ENCODE measurements around the gene BBS2.
A peak's percentile ranks its signal among the peaks of the same experiment; 100 is the strongest.

The BBS2 gene

DNA sequence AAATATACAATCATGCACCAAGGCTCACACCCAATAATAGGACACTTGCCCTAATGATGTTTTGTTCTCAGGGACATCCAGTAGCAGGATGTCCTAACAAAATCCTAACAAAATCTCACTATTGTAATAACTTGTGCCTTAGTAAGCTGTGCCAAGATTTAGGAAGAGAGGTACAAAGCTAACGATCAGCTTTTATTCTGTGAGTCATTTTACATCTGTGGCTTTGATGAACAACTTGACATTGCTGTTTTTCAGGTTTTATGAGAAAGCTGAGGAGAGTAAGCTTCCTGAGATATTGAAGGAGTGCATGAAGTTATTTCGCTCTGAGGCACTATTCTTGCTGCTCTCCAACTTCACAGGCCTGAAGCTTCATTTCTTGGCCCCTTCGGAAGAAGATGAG lies 49.6 kb downstream of the BBS2 start:
- DNase-seq = no peak

DNA sequence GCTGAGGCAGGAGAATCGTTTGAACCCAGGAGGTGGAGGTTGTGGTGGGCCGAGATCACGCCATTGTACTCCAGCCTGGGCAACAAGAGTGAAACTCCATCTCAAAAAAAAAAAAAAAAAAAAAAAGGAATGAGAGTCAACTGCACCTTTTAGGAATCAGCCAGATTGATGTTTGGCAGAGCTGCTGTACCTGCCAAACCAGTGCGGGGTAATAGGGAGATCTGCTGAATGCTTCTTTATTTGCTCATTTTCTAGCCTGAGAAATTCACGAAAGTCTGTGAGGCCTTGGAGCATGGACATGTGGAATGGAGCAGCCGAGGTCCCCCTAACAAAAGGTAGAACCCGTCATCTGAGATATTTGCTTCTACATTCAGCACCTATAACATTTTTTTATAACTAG lies 50.1 kb downstream of the BBS2 start:
- DNase-seq = no peak

DNA sequence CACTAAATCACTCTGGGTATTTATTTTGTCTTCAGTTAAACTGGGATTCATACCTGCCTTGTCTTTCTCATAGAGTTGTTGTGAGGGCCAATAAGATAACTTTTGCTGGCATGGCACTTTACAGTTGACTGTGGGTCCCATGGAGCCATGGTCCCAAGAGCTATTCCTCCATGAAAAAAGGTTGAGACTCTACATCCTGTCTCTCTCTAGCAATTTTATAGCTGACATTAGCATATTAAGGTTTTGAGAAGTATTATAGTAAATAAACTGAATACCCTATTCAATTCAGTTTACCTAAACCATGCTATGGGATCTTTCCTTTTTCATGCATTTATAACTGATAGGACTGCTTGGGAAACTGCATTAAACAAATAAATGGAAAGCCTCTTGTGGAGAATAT lies 51.0 kb downstream of the BBS2 start:
- no peak for DNase-seq

DNA sequence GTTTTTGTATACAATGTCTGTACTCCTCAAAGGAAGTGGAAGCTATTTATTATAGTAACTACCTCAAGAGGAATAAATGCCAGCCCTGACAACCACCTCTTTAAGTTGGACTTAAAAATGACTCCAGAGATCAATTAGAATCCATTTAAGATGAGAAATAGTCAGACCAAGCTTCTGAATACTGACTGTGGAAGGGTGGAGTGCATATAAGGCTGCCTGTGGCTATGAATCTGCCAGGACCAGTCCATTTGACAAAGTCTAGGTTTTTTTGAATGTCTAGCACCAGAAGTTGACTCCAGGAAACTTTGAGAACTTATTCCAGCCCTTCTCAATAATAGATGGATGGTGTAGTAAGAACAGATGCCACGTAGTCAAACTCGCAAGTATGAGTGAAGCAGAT lies 53.5 kb downstream of the BBS2 start:
- DNase-seq = no peak

DNA sequence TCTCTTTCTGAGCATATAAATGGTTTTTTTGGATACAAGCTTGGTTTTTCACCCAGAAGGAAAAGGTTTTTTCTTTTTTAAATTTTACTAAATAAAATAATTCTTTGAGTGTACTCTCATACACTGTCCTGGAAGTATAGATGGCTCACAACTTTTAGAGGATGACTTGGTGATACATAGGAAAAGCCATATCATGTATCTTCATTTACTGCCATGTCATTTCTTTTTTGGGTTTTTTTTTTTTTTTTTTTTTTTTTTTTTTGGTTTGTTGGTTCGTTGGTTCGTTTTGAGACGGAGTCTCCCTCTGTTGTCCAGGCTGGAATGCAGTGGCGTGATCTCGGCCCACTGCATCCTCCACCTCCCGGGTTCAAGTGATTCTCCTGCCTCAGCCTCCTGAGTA lies 56.7 kb downstream of the BBS2 start:
- no peak for DNase-seq

DNA sequence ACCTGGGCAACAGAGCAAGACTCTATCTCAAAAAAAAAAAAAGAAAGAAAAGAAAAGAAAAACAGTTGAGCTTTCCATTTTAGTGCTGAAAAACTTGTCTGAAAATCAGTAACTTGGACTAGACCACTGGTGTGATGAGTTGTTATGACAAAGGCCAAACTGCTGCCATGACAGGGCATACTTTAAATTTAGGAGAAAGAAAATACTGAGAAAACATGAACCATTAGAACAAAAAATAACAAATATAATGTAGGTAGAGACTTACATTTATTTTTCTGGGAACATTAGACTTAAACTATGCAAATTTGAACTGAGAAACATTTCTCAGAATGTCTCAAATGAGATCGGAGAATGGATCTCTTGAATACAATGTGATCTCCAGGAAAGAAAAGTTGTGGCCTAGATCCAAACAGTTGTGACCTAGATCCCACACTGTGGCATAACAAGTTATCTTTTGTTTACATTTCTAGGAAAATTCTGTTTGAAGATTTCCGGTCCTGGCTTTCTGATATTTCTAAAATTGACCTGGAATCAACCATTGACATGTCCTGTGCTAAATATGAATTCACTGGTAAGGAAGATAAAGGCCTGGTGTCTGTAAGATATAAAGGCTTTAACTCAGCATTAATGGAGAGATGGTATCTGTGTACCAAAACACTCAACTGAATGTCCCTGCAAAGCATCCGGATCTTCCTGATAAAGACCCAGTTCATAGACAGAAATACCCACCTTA lies 57.6 kb downstream of the BBS2 start:
- DNase-seq = no peak

DNA sequence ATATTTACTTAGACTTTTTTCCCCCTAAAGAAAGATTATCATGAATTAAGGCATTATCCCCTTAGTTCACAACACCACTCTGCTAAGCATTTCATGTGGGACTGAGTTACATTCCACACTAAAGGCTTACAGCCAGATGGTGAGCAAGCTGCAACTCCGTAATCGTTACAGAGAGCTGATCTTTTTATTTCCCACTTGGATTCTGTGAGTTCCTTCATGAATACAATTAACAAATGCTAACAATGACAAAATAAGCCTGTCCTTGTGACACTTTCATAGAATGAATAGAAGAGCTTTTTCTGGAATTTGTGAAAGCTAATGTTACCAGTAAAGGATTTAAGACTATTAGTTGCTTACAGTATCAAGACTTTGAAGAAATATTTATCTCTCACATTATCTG lies 59.7 kb downstream of the BBS2 start:
- no peak for DNase-seq

DNA sequence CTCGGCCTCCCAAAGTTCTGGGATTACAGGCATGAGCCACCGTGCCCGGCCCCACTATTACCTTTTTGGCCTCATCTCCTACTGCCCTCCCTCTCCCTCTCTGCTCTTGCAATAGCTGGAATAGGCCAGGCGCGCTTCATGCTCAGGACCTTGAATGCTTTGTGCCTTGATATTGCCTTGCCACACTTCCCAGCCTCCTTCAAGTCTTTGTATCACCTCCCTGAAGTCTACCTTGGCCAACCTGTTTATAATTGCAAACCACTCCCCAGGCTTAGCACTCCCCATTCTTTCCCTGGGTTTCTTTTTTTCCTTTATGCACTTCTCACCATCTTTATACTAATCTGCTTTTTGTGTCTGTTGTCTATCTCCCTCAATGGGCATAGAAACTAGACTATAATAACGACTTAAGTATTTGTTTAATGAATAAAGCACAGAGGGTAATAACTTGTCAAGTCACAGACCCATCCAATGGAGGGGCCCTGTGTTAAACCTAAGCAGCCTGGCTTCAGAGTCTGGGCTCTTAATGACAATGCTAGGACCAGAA lies 61.8 kb downstream of the BBS2 start:
- DNase-seq = no peak

DNA sequence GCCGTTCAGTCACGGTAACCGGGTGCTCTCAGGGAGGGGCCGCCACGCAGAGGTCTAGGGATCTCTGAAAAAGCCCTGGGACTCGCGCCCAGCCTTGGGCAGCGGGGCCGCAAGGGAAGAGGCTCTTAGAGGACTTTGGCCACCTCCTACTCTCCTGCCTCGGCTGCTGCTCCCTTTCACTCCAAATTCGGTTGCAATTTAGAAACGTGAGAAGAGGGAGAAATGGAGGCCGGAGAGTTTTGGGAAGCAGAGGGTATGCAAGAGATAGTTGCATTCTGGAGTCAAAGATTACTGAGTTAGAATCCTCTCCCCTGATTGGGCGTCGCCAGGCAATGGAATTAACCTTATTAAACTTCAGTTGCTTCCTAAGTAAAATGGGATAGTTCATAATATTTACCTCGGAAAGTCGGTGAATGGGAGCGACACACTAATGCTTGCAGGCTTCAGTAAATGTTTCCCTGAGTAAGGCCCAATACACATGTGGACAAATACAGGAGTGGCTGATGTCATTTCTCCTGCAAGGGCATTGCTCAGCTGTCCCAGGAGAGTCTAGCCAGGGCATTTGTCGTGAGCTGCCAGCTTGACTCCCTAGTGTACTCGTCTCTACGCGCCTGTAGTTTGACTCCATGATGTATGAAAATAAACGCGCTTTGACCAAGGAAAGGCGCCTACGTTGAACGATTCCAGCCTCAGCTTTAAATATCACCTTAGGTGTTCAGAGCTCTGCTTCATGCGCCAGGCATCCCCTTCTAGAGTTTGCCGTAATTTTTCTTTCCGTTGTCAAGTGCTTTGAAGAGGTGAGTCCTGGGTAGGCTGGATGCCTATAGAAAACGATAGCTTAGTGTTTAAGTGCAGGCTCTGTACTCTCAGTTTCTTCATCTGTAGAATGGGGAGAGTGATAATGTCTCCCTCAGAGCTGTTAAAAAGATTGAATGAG lies 67.8 kb downstream of the BBS2 start:
- DNase-seq = no peak

DNA sequence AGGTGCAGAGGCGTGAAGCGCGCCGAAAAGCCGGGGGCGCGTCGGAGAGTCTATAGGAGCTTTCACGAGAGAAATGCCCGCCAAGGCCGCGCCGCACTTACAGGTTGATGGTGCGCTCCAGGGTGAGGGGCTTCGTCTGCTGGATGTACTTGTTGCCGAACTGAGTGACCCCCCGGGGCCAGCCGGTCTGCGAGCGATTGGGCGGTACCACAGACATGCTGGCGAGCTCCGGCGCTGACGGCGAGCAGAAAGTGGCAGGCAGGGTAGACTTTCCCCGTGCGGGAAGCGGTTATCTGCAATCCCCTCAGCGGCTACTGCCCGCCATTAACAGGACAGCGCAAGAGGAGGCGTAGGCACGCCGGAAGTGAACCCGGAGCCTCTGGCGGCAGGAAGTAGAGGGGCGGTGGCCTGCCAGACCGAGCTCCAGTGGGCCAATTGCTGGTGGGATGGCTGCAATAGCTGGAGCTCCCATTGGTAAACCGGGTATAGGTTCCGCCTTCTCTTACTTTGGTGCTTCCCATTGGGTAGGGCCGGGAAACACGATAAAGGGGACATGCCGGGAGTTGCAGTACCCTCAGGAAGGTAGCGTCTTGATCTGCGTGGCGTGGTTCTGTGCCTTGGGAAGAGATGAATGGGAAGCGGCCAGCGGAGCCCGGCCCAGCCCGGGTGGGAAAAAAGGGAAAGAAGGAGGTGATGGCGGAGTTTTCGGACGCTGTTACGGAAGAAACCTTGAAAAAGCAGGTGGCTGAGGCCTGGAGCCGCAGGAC lies 68.7 kb downstream of the BBS2 start, which contains the start of the genes NUDT21 and OGFOD1:
Gene NUDT21, minus strand, starts transcription at position 347 of the 767 bp plus-strand sequence. Its CDS starts 130 bp downstream, at position 217.
Gene OGFOD1, plus strand, starts transcription at position 569 of the 767 bp plus-strand sequence. Its CDS starts 59 bp downstream, at position 628.
- peak; percentile 82 to 93 for DNase-seq

DNA sequence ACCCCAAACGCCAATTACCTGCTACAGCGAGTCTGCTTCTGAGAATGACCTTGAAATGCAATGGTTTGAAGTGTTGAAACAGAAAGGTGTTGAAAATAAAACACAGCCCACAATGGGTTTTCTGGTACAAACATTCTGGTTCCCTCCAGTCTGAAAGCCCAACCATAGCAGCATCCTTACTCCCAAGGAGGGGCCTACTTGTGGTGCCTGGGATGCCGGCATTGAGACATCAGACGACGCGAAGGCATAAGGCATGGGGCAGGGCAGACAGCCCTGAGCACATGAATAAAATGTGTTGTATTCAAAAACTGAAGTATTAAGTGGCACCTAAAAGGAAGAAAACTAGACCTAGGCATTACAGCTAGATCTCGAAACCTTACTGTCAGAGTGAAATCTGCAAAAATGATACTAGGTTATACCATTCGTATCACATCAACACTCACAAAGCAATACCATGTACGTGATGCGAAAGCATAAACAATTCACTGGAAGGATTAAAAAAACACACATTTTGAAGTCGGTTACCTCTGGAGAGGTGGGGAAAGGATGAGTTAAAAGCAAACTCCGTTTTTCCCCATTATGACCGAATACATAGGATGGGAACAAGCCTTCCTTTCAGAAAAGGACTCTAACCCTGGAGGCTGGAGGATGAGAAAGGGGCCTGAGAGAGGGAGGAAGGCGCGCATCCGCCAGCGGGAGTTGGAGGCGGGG lies 69.4 kb downstream of the BBS2 start:
- DNase-seq = no peak

DNA sequence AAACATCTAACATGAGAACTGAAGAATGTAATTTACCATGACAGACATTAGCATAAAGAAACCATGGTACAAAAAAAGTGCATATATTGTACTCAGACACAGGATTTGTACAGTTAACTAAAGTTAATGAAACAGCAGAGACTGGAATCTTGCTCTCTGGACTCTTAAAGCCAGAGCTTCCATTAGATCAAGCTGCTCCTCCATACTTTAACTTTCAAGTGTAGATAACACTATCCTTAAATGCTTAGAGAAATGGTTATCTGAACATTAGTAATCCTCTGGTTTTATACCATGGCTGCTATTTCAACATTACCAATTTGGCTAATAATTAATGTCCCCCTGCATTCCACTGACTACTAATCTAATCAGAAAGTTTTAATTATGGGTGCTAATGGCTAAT lies 71.8 kb downstream of the BBS2 start:
- no peak for DNase-seq

DNA sequence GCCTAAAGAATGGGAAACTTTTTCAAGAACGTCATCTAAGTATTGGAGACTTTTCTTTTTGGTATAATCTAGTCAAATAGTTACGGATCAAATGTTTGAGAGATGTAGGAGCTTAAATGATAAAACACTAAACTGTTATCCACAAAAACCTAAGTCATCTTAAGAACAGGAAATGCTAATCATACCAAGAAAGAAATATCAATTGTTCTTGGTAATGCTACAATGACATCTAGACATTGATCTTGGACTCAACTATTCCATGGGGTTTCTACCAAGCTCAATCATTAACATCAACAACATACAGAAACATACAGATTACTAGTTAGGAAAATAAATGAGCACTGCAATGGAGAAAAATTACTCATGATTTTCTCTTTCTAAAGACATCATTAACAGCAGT lies 72.5 kb downstream of the BBS2 start:
- no peak for DNase-seq

DNA sequence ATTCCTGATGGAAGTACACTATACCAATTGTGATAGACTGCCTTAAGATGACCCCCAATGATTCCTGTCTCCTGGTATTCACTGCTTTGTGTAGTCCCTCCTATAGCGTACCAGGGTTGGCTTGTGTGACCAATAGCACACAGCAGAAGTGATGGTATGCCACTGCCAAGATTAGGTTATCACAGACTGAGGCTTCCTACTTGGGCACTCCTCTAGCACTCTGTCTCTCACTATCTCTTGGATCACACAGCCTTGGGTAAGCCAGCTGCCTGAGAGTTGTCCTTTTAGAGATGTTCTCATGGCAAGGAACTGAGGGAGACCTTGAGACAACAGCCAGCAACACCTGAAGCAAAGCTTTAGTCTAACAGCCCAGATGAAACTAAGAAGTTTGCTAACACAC lies 81.8 kb downstream of the BBS2 start:
- no peak for DNase-seq

DNA sequence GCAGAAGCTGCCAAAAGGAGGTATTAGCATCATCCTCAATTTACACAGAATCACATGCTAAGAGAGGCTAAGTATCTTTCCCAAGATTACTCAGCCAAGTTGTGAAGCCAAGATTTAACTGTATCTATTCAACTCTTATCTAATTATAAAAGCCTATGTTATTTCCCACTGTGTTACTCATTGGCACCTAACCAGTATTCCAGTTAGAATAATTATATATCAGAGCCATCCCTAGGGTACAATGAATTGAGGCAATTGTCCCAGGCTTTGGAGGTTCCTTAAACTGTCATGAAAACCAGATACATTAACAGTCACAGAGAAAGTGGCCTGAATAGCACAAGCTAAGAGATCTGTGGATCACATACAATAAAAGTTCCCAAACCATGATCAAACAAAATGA lies 83.6 kb downstream of the BBS2 start:
- DNase-seq = no peak
